ENCODE data around the gene RNF186. TPM values are rescaled to one million over a fixed set of nuclear protein-coding genes. Genes with fewer than 3 reads are reported as not detected.

The RNF186 gene
- total and polyA plus RNA-seq, 2 of the 13 experiments (the other 11 are each of a cell fraction or from before 2014, with no cell fraction given) = 0.07 to 0.20 TPM

- Histone ChIP-seq H3K27me3 (ENCODE audit: control insufficient read depth in 1 of 2, insufficient read depth in 2 of 2, low read length in 2 of 2) (peaks cover 0 to 3% of the 10 kb centered on the region in 2 experiments; a peak in 1 of 5 replicates), H3K36me3 (replicated peaks in 1 of 2; ENCODE audit: control insufficient read depth in 1 of 2, insufficient read depth in 2 of 2, low read length in 2 of 2) (no peaks in the 10 kb centered on the region), H3K27ac (ENCODE audit: extremely low read length, insufficient read depth, low read length) (no peak overlapping the region), H3K4me3 (replicated peaks in 1 of 3; ENCODE audit: insufficient read depth in 1 of 3, low read depth in 2 of 3, low read length in 3 of 3) (no peak overlapping the region), H3K9ac (ENCODE audit: insufficient read depth, low read depth, low read length) (no peak overlapping the region), H3K4me2 (ENCODE audit: low read depth, low read length) (no peak overlapping the region), H3K4me1 (ENCODE audit: insufficient read depth, low read length) (no peaks in the 10 kb centered on the region), H4K20me1 (ENCODE audit: insufficient read depth, low read length) (no peaks in the 10 kb centered on the region), H2AFZ (ENCODE audit: low read length) (no peak overlapping the region), H3K79me2 (ENCODE audit: insufficient read depth, low read length) (no peaks in the 10 kb centered on the region), H3K9me3 (ENCODE audit: low read length) (no peaks in the 10 kb centered on the region)
- in situ Hi-C loops (cut with HindIII; ENCODE audit: extremely low pct_ligation_motif_present, low pct_unique_long_range_greater_than_20kb) (no loop called here), intact Hi-C loops (cut with micrococcal nuclease; ENCODE audit: unreplicated experiment) (no loop called here)
- BruUV-seq (replicated peaks) = no TSS peak
- CTCF ChIA-PET (ENCODE audit: low intra/inter-chr PET ratio, low total read pairs) = no interaction called here
- WGBS (ENCODE audit: low lambda C conversion rate) = 55% methylated on average over 4 of the region's 4 CpGs
- FAIRE-seq (no peak), DNase-seq (ENCODE audit: low spot score) (no peak), ATAC-seq (no peak)
- POLR2A ChIA-PET = no interaction called here
- no peak for TF ChIP-seq ZBTB14 (CRISPR knock-in tag; IDR thresholded peaks at IDR 0.05)
- TF ChIP-seq CREB1 (IDR thresholded peaks at IDR 0.05) = no peak
- TF ChIP-seq CREB1 (CRISPR knock-in tag; IDR thresholded peaks at IDR 0.05) = no peak
- TF ChIP-seq, protein P1, sequence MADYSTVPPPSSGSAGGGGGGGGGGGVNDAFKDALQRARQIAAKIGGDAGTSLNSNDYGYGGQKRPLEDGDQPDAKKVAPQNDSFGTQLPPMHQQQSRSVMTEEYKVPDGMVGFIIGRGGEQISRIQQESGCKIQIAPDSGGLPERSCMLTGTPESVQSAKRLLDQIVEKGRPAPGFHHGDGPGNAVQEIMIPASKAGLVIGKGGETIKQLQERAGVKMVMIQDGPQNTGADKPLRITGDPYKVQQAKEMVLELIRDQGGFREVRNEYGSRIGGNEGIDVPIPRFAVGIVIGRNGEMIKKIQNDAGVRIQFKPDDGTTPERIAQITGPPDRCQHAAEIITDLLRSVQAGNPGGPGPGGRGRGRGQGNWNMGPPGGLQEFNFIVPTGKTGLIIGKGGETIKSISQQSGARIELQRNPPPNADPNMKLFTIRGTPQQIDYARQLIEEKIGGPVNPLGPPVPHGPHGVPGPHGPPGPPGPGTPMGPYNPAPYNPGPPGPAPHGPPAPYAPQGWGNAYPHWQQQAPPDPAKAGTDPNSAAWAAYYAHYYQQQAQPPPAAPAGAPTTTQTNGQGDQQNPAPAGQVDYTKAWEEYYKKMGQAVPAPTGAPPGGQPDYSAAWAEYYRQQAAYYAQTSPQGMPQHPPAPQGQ (CRISPR knock-in tag; IDR thresholded peaks at IDR 0.05; ENCODE audit: borderline replicate concordance) = no peak
- no peak for TF ChIP-seq ARID5B (CRISPR knock-in tag; IDR thresholded peaks at IDR 0.05)
- TF ChIP-seq, protein P2, sequence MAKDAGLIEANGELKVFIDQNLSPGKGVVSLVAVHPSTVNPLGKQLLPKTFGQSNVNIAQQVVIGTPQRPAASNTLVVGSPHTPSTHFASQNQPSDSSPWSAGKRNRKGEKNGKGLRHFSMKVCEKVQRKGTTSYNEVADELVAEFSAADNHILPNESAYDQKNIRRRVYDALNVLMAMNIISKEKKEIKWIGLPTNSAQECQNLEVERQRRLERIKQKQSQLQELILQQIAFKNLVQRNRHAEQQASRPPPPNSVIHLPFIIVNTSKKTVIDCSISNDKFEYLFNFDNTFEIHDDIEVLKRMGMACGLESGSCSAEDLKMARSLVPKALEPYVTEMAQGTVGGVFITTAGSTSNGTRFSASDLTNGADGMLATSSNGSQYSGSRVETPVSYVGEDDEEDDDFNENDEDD (CRISPR knock-in tag; IDR thresholded peaks at IDR 0.05; ENCODE audit: borderline replicate concordance) = no peak
- TF ChIP-seq FOXO4 (CRISPR knock-in tag; conservative IDR thresholded peaks at IDR 0.05) = no peak
- TF ChIP-seq ZNF10 (CRISPR knock-in tag; IDR thresholded peaks at IDR 0.05; ENCODE audit: borderline replicate concordance, low read depth) = no peak
- no peak for TF ChIP-seq ZNF430 (CRISPR knock-in tag; IDR thresholded peaks at IDR 0.05)
- TF ChIP-seq ZNF121 (CRISPR knock-in tag; IDR thresholded peaks at IDR 0.05) = no peak
- no peak for TF ChIP-seq ZNF704 (CRISPR knock-in tag; IDR thresholded peaks at IDR 0.05; ENCODE audit: borderline replicate concordance)
- no peak for TF ChIP-seq ONECUT2 (CRISPR knock-in tag; IDR thresholded peaks at IDR 0.05)
- TF ChIP-seq HNRNPUL1 (IDR thresholded peaks at IDR 0.05; ENCODE audit: low read depth, low read length) = no peak
- TF ChIP-seq BHLHE40 (IDR thresholded peaks at IDR 0.05; ENCODE audit: low read length) = no peak
- no peak for TF ChIP-seq ZNF564 (CRISPR knock-in tag; IDR thresholded peaks at IDR 0.05)
Measured at GRCh38 chr1:19835578-19835977, 20.5 kb upstream of the RNF186 start.

Measured in HepG2 (cell line).